ENCODE data around the gene ITPKB. TPM values are rescaled to one million over a fixed set of nuclear protein-coding genes. Genes with fewer than 3 reads are reported as not detected.

The ITPKB gene
- total RNA-seq, 1 donor = 4.7 TPM

DNA sequence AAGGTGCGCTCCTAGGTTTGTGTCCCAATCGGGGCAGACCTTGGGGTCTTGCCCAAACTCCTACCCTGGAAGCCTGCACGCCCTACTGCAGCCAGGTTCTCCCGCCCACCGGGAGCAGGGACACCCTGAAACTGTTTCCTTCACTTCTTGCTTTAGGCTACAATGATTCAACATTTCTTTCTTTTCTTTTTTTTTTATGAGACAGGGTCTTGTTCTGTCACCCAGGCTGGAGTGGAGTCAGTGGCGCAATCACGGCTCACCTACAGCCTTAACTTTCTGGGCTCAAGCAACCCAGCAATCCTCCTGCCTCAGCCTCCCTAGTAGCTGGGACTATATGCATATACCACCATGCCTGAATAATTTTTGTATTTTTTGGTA is 75.8 kb downstream of the ITPKB start:
- TF ChIP-seq CTCF (IDR thresholded peaks at IDR 0.05; ENCODE audit: insufficient read depth, low read depth, low read length) = no peak
- no peak overlapping the region for H3K4me3 ChIP-seq (ENCODE audit: low read depth, low read length)
- no peak for DNase-seq (ENCODE audit: low read depth)

- DNase-seq (ENCODE audit: low read depth) = peak; percentile 96
- H3K4me3 ChIP-seq (ENCODE audit: low read depth, low read length) = peak overlapping the region; percentile 9
- TF ChIP-seq CTCF (IDR thresholded peaks at IDR 0.05; ENCODE audit: insufficient read depth, low read depth, low read length) = no peak
Observed at GRCh38 chr1:226662642-226663326, 76.3 kb downstream of the ITPKB start.

GRCh38 chr1:226661965-226662364 is 77.1 kb downstream of the ITPKB start:
- peak; percentile 45 for DNase-seq (ENCODE audit: low read depth)
- TF ChIP-seq CTCF (IDR thresholded peaks at IDR 0.05; ENCODE audit: insufficient read depth, low read depth, low read length) = no peak
- no peak overlapping the region for H3K4me3 ChIP-seq (ENCODE audit: low read depth, low read length)

GRCh38 chr1:226661271-226661670 is 77.8 kb downstream of the ITPKB start:
- no peak overlapping the region for H3K4me3 ChIP-seq (ENCODE audit: low read depth, low read length)
- no peak for TF ChIP-seq CTCF (IDR thresholded peaks at IDR 0.05; ENCODE audit: insufficient read depth, low read depth, low read length)
- no peak for DNase-seq (ENCODE audit: low read depth)

GRCh38 chr1:226660410-226661182 is 78.5 kb downstream of the ITPKB start:
- no peak for TF ChIP-seq CTCF (IDR thresholded peaks at IDR 0.05; ENCODE audit: insufficient read depth, low read depth, low read length)
- DNase-seq (ENCODE audit: low read depth) = no peak
- no peak overlapping the region for H3K4me3 ChIP-seq (ENCODE audit: low read depth, low read length)

DNA sequence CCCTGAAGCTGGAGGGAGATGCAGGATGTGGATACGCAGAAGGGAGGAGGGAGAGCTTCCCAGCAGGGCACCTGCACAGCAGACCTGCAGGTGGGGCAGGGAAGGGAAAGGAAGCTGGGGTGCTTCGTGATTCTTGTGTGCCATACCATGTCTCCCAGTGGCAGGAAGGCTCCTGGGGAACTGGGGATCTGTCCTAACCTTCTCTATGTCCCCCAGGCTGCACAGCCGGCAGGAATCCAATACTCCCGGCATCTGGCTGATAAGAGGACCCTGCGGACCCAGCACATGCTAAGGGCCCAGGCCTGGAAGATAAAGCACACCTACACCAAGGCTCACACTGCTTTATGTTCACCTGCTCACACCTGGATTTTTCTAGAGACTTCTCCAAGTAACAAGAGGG is 79.4 kb downstream of the ITPKB start:
- no peak for TF ChIP-seq CTCF (IDR thresholded peaks at IDR 0.05; ENCODE audit: insufficient read depth, low read depth, low read length)
- DNase-seq (ENCODE audit: low read depth) = no peak
- no peak overlapping the region for H3K4me3 ChIP-seq (ENCODE audit: low read depth, low read length)

Data from fibroblast of villous mesenchyme (primary cell).